ENCODE measurements around the gene UBTD1.

DNA sequence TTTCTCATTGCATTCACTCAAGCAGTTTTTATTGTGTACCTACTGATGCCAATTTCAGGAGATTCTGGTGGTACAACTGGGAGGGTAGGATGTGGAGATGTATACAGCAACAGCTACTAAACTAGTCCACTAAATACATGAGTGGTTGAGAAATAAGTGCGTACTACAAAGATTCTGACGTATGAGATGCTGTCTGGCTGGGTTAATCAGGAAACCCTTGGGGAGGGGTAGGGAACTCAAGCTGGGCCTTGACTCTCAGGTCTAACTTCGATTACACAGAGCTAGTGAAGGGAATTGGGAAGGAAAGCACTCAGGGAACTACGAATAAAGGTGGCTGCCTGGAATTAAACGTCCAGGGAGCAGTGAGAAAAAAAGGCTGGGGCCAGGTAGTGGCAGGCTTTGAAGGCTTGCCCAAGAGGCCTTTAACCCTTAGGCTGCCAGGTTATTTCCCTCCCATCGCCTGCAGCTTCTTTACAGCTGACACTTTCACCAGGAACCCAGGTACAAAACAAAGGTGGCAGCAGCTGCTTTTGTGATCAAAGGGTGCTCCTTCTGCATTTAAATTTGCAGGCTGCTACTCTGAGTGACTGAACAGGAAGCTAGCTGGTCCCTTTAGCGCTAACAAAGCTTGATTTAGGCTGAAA, 3.7 kb upstream of the UBTD1 start:
- TF ChIP-seq, protein P1, sequence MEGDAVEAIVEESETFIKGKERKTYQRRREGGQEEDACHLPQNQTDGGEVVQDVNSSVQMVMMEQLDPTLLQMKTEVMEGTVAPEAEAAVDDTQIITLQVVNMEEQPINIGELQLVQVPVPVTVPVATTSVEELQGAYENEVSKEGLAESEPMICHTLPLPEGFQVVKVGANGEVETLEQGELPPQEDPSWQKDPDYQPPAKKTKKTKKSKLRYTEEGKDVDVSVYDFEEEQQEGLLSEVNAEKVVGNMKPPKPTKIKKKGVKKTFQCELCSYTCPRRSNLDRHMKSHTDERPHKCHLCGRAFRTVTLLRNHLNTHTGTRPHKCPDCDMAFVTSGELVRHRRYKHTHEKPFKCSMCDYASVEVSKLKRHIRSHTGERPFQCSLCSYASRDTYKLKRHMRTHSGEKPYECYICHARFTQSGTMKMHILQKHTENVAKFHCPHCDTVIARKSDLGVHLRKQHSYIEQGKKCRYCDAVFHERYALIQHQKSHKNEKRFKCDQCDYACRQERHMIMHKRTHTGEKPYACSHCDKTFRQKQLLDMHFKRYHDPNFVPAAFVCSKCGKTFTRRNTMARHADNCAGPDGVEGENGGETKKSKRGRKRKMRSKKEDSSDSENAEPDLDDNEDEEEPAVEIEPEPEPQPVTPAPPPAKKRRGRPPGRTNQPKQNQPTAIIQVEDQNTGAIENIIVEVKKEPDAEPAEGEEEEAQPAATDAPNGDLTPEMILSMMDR (IDR thresholded peaks at IDR 0.05; ENCODE audit: low read depth, low read length) = no peak
- no peak for TF ChIP-seq POLR2A (IDR thresholded peaks at IDR 0.05; ENCODE audit: extremely low read depth, insufficient read length)
- TF ChIP-seq MYC (IDR thresholded peaks at IDR 0.05; ENCODE audit: low read depth, low read length) = no peak
